ENCODE results near the gene AMN. TPM values are rescaled to one million over a fixed set of nuclear protein-coding genes. Genes with fewer than 3 reads are reported as not detected.

AMN gene
- total RNA-seq, 3 donors from 2014 or later = 0.16 to 0.88 (median 0.66) TPM

DNA sequence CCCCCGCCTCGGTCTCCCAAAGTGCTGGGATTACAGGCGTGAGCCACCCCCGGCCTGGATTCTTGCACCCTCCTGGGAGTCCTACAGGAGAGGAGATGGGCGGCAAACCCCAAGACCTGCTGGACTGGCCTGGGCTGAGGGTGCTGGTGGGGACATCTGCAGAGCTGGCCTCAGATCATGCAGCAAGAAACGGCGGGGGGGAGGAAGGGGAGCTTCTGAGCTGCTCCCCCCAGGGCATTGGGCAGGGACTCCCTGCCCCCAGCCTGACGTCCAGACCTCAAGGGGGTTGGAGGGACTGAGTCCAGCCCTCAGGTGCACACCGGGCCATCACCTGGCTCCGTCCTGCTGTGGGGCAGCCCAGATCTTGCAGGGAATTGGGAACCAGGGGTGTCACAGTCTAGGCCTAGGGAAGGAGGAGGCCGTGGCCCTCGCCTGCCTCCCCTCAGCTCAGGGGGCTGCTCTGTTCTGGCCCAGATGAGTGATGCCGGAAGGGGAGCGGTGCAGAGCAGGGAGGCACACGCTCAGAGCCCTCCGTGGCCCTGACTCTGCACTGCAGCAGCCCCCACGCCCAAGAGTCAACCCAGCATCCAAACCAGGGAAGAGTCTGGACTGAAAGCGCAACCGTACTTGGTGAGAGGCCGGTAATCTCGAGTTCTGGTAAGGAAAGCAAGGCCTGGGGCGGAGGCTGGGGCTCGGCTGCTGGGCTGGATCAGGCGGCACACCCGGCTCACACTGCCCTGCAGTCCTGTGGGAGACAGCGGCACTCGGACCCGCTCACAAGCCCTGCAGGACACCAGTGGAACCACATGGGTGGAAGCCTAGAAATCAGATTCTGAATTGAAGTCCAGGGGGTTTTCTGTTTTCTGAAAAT, 8.9 kb upstream of the AMN start:
- DNase-seq (ENCODE audit: low spot score in 2 of 2) = no peak
- intact Hi-C loops (cut with DNase I; ENCODE audit: low total_unique reads) = no loop called here

DNA sequence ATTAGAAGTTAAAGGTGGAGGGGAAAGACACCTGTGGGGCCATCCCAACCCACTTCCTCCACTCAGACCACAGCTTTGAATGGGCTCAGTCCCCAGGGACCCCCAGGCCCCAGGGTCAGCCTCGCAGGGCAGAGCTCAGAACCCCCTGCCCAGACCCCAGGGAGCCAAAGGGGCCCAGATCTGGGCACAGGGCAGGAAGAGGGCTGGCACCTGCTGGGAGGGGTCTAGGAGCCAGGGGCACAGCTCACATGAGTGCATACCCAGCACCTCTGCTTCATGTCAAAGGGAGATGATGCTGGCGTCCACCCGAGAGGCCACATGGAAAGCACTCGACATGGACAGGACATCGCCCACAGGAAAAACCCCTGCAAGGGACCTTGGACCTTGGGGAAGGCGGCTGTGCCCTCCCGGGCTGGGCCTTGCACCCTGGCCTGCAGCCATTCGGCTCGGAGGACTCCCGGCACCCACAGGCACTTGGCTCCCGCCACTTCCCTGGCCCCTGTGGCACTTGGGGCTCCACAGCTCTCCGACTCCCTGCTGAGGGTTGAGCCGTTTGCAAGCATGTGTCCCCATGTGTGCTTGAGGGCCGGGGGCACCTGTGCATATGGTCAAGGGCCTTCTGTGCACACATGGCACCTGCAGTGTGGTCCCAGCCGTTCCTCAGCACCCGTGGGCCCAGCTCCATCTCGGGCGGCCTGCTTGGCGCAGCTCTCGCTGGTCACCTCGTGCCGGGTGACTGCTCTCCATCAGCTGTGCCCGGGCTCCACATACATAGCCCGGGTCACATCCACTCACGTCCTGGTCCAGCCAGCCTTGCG, 7.8 kb upstream of the AMN start:
- H3K27ac ChIP-seq = no peak overlapping the region
- no peak for DNase-seq (ENCODE audit: low spot score in 2 of 2)
- H3K4me3 ChIP-seq = no peak overlapping the region
- no peaks in the 10 kb centered on the region for H3K36me3 ChIP-seq
- TF ChIP-seq POLR2A (IDR thresholded peaks at IDR 0.05) (no peak), POLR2AphosphoS5 (IDR thresholded peaks at IDR 0.05) (no peak)
- TF ChIP-seq, protein P1, sequence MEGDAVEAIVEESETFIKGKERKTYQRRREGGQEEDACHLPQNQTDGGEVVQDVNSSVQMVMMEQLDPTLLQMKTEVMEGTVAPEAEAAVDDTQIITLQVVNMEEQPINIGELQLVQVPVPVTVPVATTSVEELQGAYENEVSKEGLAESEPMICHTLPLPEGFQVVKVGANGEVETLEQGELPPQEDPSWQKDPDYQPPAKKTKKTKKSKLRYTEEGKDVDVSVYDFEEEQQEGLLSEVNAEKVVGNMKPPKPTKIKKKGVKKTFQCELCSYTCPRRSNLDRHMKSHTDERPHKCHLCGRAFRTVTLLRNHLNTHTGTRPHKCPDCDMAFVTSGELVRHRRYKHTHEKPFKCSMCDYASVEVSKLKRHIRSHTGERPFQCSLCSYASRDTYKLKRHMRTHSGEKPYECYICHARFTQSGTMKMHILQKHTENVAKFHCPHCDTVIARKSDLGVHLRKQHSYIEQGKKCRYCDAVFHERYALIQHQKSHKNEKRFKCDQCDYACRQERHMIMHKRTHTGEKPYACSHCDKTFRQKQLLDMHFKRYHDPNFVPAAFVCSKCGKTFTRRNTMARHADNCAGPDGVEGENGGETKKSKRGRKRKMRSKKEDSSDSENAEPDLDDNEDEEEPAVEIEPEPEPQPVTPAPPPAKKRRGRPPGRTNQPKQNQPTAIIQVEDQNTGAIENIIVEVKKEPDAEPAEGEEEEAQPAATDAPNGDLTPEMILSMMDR (IDR thresholded peaks at IDR 0.05) = no peak
- H3K9me3 ChIP-seq = no peaks in the 10 kb centered on the region
- H3K27me3 ChIP-seq = no peaks in the 10 kb centered on the region
- intact Hi-C loops (cut with DNase I; ENCODE audit: low total_unique reads) = no loop called here
- no peaks in the 10 kb centered on the region for H3K4me1 ChIP-seq

More for the DNA sequence above, 8.9 kb upstream of the AMN start:
- Histone ChIP-seq H3K27ac (no peak overlapping the region), H3K36me3 (no peaks in the 10 kb centered on the region), H3K4me1 (no peaks in the 10 kb centered on the region), H3K9me3 (no peaks in the 10 kb centered on the region), H3K27me3 (no peaks in the 10 kb centered on the region), H3K4me3 (no peak overlapping the region)
- TF ChIP-seq POLR2AphosphoS5 (IDR thresholded peaks at IDR 0.05) (no peak), POLR2A (IDR thresholded peaks at IDR 0.05) (no peak)
- TF ChIP-seq, protein P1 (IDR thresholded peaks at IDR 0.05) = no peak

DNA sequence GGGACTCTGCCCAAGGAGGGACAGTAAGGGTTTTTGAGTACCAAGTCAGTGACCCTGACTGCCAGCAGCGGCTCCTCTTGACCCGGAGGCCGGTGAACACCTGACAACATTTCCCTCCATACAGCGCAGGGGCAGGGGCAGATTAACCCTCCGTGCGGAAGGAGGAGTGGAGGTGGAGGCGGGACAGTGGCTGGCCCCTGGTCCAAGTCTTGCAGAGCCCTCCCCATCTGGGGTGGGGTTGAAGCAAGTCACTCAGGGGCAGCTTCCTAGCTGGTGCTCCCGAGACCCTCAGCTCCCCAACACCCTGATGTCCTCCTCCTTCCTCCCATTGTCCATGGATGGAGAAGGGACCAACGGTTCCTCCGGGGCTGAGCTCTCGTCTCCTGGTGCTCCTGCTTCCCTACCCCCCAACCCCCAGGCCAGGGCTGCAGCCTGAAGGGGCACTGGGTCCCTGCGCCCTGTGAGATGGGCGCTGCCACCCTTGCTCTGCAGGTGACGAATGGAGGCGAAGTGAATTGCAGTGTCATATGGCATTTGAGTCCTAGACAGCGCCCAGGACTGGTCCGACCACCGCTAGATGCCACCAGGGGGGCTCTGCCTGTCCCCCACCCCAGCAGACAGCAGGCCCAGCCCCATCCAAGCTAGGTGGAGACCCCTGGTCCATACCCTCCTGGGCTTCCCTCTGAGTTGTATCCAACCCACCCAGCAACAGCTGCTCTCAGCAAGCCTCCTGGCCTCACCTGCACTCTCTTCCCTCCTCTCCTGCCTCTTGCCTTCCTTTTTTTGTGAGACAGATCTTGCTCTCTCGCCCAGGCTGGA, 7.0 kb upstream of the AMN start:
- no peaks in the 10 kb centered on the region for H3K36me3 ChIP-seq
- TF ChIP-seq, protein P1 (IDR thresholded peaks at IDR 0.05) = no peak
- TF ChIP-seq POLR2AphosphoS5 (IDR thresholded peaks at IDR 0.05) (no peak), POLR2A (IDR thresholded peaks at IDR 0.05) (no peak)
- intact Hi-C loops (cut with DNase I; ENCODE audit: low total_unique reads) = no loop called here
- no peaks in the 10 kb centered on the region for H3K4me1 ChIP-seq
- H3K4me3 ChIP-seq = no peak overlapping the region
- H3K9me3 ChIP-seq = no peaks in the 10 kb centered on the region
- H3K27ac ChIP-seq = no peak overlapping the region
- H3K27me3 ChIP-seq = no peaks in the 10 kb centered on the region
- no peak for DNase-seq (ENCODE audit: low spot score in 2 of 2)

DNA sequence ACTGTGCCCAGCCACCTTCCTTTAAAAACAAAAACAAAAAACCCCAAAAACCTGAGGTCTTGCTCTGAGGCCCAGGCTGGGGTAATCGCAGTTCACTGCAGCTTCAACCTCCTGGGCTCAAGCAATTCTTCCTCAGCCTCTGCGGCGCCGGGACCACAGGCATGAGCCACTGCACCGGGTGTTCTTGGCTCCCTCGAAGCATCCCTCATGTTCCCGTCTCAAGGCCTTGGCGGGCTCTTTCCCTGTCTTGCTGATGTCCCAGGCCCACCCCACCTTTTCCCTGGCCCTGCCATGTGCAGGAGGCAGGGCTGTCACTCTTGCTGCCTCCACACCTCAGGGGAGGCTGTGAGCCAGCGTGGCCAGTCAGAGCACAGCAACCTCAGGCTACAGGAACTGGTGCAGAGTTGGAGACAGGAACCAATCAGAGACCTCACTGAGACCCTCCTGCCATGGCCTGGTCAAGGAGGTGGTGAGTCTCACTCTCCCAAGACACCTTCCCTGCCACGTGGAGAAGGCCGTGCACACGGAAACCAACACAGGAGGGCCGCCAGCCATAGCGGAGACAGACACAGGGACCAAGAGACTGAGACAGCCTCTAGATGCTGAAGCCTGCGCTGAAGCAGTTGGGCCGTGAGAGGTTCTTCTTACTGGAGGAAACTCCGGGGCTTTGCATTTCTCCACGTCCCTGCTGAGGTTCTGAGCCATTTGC, 6.0 kb upstream of the AMN start:
- no peaks in the 10 kb centered on the region for H3K27me3 ChIP-seq
- no peak overlapping the region for H3K4me3 ChIP-seq
- no peaks in the 10 kb centered on the region for H3K36me3 ChIP-seq
- intact Hi-C loops (cut with DNase I; ENCODE audit: low total_unique reads) = no loop called here
- no peaks in the 10 kb centered on the region for H3K4me1 ChIP-seq
- no peak for DNase-seq (ENCODE audit: low spot score in 2 of 2)
- no peaks in the 10 kb centered on the region for H3K9me3 ChIP-seq
- TF ChIP-seq POLR2A (IDR thresholded peaks at IDR 0.05) (no peak), POLR2AphosphoS5 (IDR thresholded peaks at IDR 0.05) (no peak)
- TF ChIP-seq, protein P1 (IDR thresholded peaks at IDR 0.05) = no peak
- H3K27ac ChIP-seq = no peak overlapping the region

Data from breast epithelium (tissue), 4 donors.